GM19395 (cell line): ENCODE results near the gene CACTIN.
"Not testable (repeated sequence)": the region's sequence is repeated elsewhere in the genome, so short reads cannot be mapped to it uniquely, and the experiment has no call there.

ENCODE experiments used
- ATAC-seq: cut with Tn5 transposase; IDR thresholded peaks from one replicate; pipeline ENCODE4 v1.9.1; 2021; ENCODE audit warnings: mild to moderate bottlenecking, moderate library complexity; ENCODE audit not compliant: unreplicated experiment

CACTIN gene

DNA sequence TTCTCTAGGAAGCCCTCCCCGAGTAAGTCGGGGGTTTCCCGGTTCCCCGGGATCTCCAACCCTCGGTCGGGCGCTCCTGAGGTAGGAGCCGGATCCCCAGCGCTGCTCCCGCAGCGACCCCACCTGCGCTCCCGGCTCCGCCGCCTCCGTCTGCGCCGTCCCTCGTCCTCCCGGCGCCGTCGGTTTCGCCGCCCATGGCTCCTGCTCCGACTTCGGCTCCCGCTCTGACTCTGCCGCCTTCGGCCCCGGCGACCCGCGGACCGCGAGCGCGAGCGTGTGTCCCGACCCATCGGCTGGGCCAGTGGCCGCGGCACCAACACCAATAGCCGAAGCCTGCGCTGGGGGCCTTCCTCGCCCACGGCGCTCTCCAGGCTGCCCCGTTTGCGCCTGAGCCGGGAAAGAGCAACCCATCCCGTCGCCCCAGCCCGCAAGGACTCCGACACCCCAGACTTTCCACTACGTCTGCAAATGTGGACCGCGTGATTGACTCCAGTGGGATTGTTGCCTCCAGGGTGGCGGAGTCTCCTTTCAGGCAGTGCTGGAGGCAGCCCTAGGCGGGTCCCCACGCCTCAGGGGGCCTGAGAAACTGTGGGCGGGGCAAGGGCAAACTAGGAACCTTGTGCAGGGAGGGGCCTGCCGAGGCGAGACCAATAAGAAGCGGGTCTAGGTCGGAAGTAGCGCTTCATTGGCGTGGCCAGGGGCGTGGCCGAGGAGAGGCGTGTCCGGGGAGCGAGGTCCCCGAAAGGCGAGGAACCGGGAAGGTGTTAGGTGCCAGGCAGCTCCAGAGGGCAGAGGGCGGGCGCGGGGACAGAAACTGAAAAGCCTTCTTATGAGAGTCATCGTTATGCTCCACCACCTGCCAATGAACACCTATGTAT lies at the start of gene CACTIN:
CACTIN (minus strand) TSS at position 318 of the 878 bp plus-strand sequence; CDS start at position 290, 28 bp downstream.
- peak; percentile 84 for ATAC-seq

DNA sequence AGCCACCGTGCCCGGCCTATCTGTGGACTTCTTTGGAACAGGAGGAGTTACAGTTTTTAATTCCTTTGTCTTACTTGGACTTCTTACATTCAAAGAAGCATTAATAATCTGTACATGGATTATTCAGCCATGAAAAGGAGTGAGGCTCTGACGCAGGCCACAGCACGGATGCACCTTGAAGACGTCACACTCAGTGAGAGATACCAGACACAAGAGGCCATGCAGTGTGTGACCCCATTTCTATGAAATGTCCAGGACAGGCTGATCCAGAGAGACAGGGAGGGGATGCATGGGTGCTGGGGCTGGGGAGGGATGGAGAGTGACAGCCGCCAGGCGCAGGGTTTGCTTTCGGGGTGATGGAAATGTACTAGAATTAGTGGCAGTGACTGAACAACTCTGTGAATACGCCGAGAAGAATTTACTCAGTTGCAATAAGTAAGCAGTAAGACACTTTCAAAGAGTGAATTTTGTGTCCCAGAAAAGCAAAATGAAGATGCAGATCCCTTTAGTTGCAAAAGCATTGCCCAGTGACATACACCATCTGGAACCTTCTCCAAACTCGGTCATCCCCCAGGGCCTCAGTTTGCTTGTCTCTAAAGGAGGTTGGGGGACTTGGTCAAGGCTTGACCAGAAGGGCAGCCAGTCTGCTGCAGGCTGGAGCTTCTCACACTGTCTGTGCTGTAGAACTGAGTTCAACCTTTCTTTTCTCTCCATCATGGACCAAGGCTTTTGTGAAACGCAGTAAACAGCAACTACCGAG lies 48.4 kb upstream of the CACTIN start:
- ATAC-seq, result no peak

DNA sequence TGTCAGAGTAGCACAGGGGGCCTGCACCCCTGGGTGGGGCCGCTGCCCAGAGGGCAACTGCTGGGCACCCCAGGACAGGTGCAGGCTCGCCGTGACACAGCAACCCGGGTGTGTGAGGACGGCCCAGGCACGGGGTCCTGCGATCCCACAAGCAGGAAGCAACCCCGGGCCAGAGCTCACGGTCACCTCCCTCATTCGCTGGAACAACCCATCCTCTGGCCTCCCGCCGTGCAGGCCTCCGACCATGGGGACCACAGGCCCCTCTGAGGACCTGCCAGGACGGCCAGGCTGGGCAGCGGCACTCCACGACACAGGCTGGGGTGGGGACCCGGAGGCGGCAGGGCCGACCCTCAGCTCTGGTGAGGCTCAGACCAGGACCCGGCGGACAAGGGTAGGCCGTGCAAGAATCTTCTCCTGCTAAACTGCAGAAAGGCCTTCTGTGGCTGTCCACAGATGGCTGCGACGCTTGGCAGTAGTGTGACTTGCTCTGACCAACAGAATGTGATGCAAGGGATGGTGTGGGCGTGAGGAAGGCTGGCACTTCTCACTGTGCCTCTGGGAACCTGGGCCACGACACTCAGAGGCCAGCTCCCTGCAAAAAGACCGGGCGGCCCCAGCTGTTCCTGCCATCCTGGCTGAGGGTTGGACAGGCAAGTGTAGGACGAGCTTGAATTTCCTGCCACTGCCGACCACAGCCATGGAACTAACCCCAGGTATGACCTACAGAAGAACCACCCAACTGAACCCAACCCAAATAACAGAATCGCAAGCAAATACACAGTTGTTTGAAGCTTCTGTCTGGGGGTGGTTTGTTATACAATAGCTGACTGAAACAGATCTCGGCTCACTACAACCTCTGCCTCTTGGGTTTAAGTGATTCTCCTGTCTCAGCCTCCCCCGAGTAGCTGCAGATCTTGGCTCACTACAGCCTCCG lies 47.2 kb upstream of the CACTIN start:
- no peak for ATAC-seq

DNA sequence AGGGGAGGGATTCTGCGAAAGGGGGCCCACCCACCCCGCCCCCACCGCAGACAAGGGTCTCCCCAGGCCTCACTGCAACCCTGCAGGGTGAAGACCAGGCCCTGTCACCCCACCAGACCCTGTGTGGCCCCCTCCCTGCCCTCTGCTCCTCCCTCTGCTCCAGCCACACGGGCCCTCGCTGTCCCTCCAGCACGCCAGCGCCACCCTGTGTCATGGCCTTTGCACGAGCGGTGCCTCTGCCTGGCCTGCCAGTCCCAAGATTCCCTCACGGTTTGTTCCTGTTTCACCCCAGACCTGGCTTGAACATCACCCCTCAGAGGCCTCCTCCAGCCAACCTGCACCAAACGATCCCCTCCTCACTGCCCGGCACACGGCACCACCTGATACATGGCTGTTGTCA lies 46.4 kb upstream of the CACTIN start:
- ATAC-seq, result no peak

DNA sequence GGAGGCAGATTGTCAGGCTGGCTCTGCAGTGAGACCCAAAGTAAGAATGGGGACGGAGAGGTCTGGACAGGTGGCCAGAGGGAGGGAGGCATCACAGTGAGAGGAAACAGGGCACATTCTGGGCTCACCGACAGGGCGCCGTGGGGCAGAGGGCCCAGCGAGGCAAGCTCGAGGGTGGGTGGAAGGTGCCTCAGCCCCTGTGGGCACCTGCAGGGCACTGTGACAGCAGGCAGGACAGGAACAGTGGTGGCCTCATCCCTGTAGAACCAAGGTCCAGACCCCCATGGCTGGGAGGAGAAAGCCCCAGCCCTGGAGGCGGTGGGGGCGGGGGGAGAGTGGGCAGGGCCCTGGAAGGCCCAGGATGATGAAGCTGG lies 46.0 kb upstream of the CACTIN start:
- ATAC-seq, result no peak

DNA sequence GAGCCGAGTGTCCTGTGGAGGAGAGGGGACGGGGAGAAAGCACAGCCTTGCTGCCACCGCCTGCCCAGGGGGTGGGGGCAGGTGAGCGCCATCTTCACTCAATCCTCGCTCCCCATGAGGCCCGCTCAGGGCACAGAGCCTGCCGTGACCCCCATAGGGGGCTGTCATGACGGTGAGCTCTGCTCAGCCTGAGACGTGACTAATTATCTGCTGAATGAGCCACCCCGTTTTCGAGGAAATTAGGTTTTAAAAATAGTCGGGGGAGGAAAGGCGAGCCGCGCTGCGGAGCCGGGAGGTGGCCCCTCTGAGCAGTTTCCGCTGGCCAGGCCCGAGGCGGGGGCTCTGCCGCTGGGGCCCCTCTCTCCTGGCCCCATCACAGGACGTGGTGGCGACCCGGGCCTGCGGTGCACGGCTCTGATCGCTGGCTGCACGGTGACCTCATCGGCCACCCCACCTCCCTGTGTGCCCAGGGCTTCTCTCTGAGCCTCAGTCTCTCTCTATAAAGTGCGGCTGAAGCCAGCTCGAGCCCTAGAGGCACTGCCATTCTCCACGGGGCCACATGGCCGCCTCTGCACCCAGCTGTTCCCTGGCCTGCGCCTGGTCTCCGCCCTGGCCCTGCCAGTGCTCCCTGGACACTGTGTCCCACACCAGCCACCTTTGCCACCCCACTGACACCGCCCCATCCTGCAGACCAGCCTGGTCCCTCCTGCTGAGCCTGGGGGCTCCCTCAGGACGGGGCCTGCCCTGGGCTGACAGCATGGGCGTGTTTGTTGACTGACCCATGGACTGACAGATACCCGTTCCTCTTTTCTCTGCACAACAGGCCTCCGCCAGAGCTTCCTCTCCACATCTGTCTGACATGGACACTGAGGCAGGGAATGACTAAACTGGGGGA lies 45.3 kb upstream of the CACTIN start:
- no peak for ATAC-seq

DNA sequence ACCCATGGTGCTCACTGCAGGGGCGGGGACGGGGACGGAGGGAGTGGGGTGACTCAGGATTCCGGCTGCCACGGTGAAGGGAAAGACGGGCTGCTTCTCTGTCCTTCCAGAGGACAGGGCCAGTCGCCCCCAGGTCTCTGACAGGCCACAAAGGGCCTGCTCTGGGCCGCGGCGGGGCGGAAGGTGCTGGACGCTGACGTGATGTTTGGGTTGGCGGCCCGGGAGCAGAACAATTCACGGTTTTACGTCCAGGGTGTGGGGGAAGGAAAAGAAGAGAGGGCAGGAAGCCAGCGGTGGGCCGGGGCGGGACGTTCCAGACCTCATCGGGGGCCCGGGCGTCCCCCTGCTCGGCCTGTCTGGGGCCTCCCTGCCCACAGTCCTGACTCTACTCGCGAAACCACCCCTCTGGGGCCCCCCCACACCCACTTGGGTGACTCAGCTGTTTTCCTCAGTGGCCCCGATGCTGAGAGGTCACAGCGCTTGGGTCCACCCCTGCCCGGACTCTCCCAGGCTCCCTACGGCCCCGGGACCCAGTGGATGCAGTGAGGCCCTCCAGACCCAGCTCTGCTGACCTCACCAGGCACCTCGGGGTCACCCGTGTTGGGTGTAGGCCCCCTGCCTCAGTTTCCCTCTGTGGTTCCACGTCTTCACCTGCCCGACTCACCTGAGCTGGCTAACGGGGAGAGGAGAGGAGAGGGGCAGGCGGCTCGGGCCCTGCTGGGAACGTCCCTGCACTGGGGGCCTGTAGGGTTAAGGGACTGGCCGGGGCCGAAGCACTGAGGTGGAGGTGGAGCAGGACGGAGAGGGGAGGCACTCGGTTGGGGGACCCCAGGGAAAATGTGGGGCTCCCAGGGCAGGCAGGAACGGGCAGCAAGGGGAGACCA lies 44.4 kb upstream of the CACTIN start:
- ATAC-seq, result no peak

DNA sequence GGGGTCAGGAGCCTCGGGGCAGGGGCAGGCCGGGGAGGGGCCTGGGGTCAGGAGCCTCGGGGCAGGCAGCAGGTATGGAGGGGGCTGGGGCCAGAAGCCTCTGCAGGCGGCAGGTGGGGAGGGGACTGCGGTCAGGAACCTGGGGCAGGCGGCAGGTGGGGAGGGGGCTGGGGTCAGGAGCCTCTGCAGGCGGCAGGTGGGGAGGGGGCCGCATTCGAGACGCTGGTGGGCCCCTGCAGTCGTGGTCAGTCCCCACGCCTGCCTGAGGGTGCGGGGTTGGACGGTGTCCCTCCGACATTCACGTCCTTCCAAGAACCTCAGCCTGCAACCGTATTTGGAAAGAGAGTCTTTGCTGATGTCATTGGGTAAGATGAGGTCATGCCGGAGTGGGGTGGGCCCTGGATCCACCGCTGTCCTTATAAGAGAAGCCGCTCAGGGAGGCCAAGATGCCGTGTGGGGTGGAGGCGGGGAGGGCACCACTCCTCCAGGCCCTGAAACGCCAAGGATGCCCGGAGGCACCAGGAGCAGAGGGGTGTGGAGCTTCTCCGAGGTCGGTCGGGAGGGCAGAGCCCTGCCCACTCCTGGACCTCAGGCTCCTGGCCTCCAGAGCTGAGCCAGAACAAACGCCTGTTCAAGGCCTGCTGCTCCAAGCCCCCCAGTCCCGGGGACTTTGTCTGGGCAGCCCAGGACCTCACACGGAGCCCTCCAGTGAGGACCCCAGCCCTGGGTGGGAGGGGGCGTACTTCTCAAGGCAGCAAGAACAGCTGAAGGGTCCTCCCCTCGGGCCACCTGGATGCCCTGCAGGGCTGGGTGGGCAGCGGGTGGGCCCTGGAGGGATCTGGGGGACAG lies 43.6 kb upstream of the CACTIN start:
- no peak for ATAC-seq

DNA sequence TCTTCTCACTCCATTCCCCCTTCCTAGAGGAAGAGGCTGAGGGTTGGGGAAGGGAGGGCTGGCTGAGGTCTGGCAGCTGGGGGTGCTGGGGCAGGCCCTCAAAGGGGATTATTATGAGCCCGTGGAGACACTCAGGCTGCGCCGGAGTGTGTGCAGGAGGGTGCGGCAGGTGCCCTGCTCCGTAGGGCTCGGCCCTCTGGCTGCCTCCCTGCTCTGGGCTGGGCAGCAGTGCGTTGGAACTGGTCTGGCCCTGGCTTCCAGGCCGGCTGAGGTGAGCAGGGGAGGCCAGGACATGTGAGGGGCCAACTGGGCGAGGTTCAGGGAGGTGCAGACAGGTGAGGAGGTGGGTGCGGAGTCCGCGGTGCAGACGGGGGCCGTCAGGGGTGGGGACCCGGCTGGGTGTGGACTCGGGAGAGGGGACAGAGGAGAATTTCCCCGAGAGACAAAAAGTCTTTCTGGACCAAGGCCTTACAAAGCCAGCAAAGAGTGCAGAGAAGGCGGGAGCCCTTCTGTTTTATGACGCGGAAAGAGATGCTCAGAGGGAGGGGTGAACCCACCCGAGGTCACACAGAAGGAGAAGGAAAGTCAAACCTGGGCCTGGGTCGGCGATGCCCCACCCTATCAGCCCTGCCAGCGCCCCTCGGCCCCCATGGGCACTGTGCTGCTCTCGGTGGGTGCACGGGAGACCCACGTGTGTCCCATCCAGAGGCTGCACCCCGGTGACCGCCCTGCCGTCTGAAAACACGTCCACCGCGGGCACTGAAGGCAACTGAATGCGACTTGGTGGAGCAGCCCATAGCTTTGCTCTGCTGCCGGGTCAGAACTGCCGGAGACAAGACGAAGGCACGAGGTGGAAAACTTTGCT lies 42.7 kb upstream of the CACTIN start:
- ATAC-seq, result no peak

DNA sequence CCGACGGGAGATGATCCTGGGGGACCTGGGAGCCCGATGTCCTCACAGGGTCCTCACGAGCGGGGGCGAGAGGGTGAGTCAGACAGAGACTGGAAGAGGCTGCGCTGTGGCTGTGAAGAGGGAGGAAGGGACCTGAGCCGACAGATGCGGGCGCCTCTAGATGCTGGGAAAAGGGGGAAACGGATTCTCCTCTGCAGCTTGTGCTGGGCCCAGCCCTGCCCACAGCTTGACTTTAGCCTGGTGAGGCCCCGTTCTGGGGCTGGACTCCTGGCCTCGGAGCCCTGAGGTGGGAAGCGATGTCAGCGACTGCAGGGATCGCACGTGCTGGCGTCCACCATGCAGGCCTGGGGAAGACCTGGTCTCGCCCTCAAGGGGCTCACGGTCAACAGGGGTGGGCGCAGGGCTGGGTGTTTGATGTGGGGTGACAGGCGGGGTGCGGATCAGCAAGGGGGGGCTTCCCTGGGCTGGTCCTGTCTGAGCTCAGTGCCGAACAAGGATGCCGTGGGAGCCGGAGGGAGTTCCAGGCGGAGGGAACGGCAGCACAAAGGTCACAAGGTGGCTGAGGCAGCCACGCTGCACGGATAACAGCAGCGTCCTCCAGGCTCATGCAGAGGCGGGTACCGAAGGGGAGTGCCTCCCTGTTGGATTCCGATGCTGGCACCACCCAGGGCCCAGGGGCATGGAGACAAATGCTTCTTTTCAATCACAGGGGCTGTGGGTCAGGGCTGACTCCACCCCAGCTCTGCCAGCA lies 41.9 kb upstream of the CACTIN start:
- no peak for ATAC-seq

DNA sequence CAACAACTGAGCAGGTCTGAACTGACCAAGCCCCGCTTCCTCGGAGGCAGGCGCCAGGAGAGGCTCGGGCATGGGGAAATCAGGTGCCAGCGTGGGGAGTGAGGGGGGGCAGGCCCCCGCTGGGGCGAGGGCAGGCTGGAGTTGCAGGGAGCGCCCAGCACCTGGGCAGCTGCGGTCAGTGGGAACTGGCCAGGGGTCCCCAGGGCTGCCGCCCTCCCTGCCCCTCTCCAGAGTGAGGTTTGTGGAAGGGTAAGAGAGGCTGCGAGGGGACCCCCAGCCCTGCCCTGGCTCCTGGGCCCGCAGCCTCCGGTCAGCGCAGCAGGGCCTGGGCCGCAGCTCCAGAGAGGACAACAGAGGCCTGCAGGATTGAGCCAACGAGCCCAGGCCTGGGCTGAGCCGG lies 41.2 kb upstream of the CACTIN start:
- no peak for ATAC-seq

DNA sequence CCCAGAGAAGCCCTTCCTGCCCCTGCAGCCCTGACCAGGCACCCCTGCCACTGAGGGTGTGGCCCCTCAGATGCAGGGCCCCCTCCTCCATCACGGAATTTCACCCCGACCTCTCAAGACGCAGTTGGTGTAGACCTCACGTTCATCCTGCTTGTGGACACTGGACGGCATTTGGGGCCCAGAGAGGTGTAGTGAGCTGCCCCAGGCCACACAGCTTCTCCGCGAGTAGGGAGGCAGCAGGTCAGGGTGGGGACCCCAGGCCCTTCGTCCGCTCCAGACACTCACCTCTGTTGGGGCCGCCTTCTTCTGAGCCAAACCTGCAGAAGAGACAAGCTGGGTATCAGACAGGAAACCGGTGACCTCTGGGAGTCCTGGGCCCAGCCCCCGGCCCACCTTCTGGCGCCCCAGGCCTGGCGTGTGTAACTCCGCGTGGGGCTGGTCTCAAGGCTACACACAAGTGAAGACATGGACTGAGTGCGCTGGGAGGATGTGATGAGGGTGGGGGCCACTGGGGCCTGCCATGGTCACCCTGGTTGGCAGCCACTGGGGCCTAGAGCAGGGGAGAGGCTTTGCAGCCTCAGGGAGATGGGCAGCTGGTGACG lies 40.5 kb upstream of the CACTIN start:
- ATAC-seq, result no peak

DNA sequence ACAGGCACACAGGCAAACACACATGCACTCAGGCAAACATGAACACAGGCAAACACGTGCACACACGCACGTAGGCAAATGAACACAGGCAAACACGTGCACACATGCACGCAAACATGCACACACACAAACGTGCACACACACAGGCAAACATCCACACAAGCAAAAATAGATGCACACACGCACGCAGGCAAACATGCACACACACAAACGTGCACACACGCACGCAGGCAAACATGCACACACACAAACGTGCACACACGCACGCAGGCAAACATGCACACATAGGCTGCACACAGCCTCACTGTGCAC lies 39.9 kb upstream of the CACTIN start:
- not testable (repeated sequence) for ATAC-seq

DNA sequence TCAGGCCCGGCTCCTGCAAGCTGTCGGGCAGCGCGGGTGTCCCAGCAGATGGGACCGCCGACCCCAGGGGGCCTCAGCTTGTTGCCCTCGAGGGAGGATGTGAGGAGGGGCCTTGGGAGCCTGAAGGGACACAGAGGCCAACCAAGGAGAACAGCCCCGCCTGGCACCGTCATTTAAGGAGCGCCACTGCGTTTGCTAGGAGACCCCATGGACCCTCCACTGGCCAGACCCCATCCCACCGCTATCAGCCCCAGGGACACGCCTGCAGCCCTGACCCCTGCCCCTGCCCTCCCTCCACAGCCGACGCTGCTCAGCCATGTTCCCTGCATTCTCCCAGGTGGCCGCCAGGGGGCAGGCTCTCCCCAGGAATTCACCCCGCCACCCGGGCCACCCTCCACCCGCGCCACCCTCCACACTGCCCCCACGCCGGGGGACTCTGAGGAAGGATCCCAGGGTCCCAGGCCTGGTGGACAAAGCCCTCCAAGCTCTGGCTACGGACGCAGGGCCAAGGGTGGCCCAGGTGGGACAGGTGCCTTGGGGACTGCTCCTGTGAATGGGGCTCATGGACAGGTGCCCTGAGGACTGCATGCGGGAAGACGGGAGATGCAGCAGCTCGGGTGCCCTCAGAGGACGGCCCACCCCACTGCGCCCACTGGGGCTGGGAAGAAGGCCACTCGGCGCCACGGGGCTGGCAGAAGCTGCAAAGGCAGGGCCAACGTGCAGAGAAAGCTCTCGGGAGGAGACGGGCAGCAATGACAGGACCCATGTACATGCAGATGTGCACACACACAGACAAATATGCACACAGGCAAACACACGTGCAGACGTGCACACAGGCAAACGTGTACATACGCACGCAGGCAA lies 39.3 kb upstream of the CACTIN start:
- ATAC-seq, result no peak

DNA sequence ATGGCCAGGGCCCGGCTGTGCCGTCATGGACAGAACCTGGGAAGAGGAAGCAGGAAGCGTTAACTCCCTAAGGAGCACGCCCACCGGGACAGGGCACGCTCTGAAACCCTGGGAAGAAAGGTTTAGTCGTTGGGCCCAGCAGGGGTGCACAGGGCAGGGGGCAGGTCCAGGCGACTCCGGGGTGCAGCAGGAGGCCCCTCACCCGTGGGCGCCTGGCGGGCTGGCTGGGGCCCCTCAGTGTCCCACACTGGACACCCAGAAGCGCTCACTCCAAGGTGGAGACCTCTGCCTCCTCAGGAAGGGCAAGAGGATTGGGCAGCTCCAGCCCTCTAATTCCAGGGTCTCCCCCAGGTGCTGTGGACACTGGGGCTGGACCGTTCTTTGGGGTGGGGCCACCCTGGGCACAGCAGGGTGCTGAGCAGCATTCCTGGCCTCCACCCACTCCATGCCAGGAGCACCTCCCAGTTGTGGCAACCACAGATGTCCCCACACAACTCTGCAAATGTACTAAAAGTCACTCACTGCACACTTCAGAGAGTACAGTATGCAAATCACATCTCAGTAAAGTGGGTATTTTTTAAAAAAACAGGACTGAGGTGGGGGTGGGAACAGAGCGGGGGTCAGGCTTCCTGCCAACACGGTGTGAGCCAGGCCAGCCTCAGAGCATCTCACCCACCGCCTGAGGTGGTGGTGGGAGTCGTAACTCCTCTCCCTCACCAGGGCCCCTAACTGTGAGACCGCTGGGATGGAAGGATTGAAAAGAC lies 38.5 kb upstream of the CACTIN start:
- no peak for ATAC-seq
